Chondrocyte (in vitro differentiated cells): ENCODE results near the gene CLDN4. TPM values are rescaled to one million over a fixed set of nuclear protein-coding genes. Genes with fewer than 3 reads are reported as not detected.
"Not testable (repeated sequence)": the region's sequence is repeated elsewhere in the genome, so short reads cannot be mapped to it uniquely, and the experiment has no call there.

Source experiments
- DNase-seq: peaks from one replicate; pipeline ENCODE4 v3.0.0; 2021; ENCODE audit warnings: mixed read lengths, low spot score
- H3K27ac Mint-ChIP-seq: one replicate; pipeline ENCODE4 v1.8.0; 2021; ENCODE audit warnings: mild to moderate bottlenecking, moderate library complexity, mixed read lengths; ENCODE audit not compliant: unreplicated experiment
- H3K27me3 Mint-ChIP-seq: 2 replicates; pipeline ENCODE4 v1.8.0; 2021; ENCODE audit warnings: low read depth, mixed read lengths
- H3K36me3 Mint-ChIP-seq: 2 replicates; pipeline ENCODE4 v1.8.0; 2021; ENCODE audit warnings: low read depth, mixed read lengths
- H3K4me1 Mint-ChIP-seq: 2 replicates; pipeline ENCODE4 v1.8.0; 2021; ENCODE audit warnings: low read depth, mild to moderate bottlenecking, mixed read lengths
- H3K4me3 Mint-ChIP-seq: one replicate; pipeline ENCODE4 v1.8.0; 2021; ENCODE audit warnings: mild to moderate bottlenecking, moderate library complexity, mixed read lengths; ENCODE audit not compliant: unreplicated experiment
- H3K9me3 Mint-ChIP-seq: 2 replicates; pipeline ENCODE4 v1.8.0; 2021; ENCODE audit warnings: low read depth, mixed read lengths
- CTCF ChIP-seq: fragments of 200-600 bp; sonication (generic); IDR thresholded peaks from 2 replicates; pipeline ENCODE4 v1.5.0; 2021; ENCODE audit warnings: antibody characterized with exemption, mild to moderate bottlenecking, moderate library complexity
- total RNA-seq: library from RNA; stranded (reverse); gene quantifications from 3 replicates; pipeline ENCODE4 v1.2.1, GENCODE V29; 2021

CLDN4 gene
- total RNA-seq, 1 donor from 2014 or later: 0.35 TPM

- Mint-ChIP-seq H3K4me3 (no peak overlapping the region), H3K4me1 (peaks cover 18% of the 10 kb centered on the region)
- no peak for DNase-seq
Measured at GRCh38 chr7:73831834-73832651, 1.2 kb downstream of the CLDN4 start.

GRCh38 chr7:73832806-73833205, 2.0 kb downstream of the CLDN4 start:
- H3K9me3 Mint-ChIP-seq: no peaks in the 10 kb centered on the region
- H3K27me3 Mint-ChIP-seq: no peaks in the 10 kb centered on the region
- no peak for TF ChIP-seq CTCF
- no peak overlapping the region for H3K27ac Mint-ChIP-seq
- H3K4me3 Mint-ChIP-seq: no peak overlapping the region
- H3K4me1 Mint-ChIP-seq: peaks cover 12% of the 10 kb centered on the region
- no peak for DNase-seq
- H3K36me3 Mint-ChIP-seq: no peaks in the 10 kb centered on the region

More at GRCh38 chr7:73831834-73832651, 1.2 kb downstream of the CLDN4 start:
- TF ChIP-seq CTCF: no peak
- no peaks in the 10 kb centered on the region for H3K9me3 Mint-ChIP-seq
- H3K27me3 Mint-ChIP-seq: no peaks in the 10 kb centered on the region
- H3K27ac Mint-ChIP-seq: no peak overlapping the region
- no peaks in the 10 kb centered on the region for H3K36me3 Mint-ChIP-seq

GRCh38 chr7:73833251-73833919, 2.6 kb downstream of the CLDN4 start:
- Mint-ChIP-seq H3K27me3 (no peaks in the 10 kb centered on the region), H3K4me1 (peaks cover 7% of the 10 kb centered on the region)

GRCh38 chr7:73834626-73835191, 3.9 kb downstream of the CLDN4 start:
- Mint-ChIP-seq H3K27me3 (no peaks in the 10 kb centered on the region), H3K4me3 (no peak overlapping the region), H3K9me3 (no peaks in the 10 kb centered on the region), H3K4me1 (peaks cover 3% of the 10 kb centered on the region), H3K36me3 (no peaks in the 10 kb centered on the region), H3K27ac (no peak overlapping the region)
- DNase-seq: no peak
- no peak for TF ChIP-seq CTCF

More at GRCh38 chr7:73833251-73833919, 2.6 kb downstream of the CLDN4 start:
- H3K4me3 Mint-ChIP-seq: no peak overlapping the region
- H3K36me3 Mint-ChIP-seq: no peaks in the 10 kb centered on the region
- H3K27ac Mint-ChIP-seq: no peak overlapping the region
- no peak for TF ChIP-seq CTCF
- H3K9me3 Mint-ChIP-seq: no peaks in the 10 kb centered on the region
- DNase-seq: no peak

- H3K27ac Mint-ChIP-seq, H3K9me3 Mint-ChIP-seq, H3K36me3 Mint-ChIP-seq, H3K4me3 Mint-ChIP-seq, H3K27me3 Mint-ChIP-seq, DNase-seq, H3K4me1 Mint-ChIP-seq: not testable (repeated sequence)
Measured at GRCh38 chr7:73837167-73837566, 6.4 kb downstream of the CLDN4 start.
